Ascending aorta (tissue), 2 donors: ENCODE measurements around the gene GRIA3. TPM values are rescaled to one million over a fixed set of nuclear protein-coding genes. Genes with fewer than 3 reads are reported as not detected.

Experiments used
- DNase-seq, 2 donors: peaks; one replicate each; pipeline ENCODE4 v3.0.0-alpha.2; 2019; ENCODE audit warnings: low spot score in 2 of 2
- H3K27ac ChIP-seq, 2 donors: fragments of 200-600 bp; sonication (generic); one replicate each; pipeline ENCODE4 v1.5.1; 2016 to 2017; ENCODE audit warnings: mild to moderate bottlenecking in 1 of 2
- H3K27me3 ChIP-seq: fragments of 200-600 bp; sonication (generic); one replicate; pipeline ENCODE4 v1.5.1; 2017
- H3K36me3 ChIP-seq, 2 donors: fragments of 200-600 bp; sonication (generic); one replicate each; pipeline ENCODE4 v1.5.1; 2016
- H3K4me1 ChIP-seq, 2 donors: fragments of 200-600 bp; sonication (generic); one replicate each; pipeline ENCODE4 v1.5.1; 2016 to 2017; ENCODE audit warnings: mild to moderate bottlenecking in 1 of 2
- H3K4me3 ChIP-seq, 2 donors: fragments of 200-600 bp; sonication (generic); one replicate each; pipeline ENCODE4 v1.5.1; 2016 to 2017; ENCODE audit warnings: mild to moderate bottlenecking in 1 of 2
- H3K9me3 ChIP-seq, 2 donors: fragments of 200-600 bp; sonication (generic); one replicate each; pipeline ENCODE4 v1.5.1; 2016
- intact Hi-C: fragments of 100-400 bp; cut with DNase I; formaldehyde crosslinking; loops from one replicate; pipeline ENCODE4 v1.15.1; 2023
- total RNA-seq: library from RNA; depleted of rRNA; stranded (reverse); fragments of >200 nt; gene quantifications from one replicate; pipeline ENCODE4 v1.1.0, GENCODE V29; 2016
- TF ChIP-seq, protein P1 (sequence below), 3 experiments: fragments of 200-600 bp in 2 of 3; fragments of 450-650 bp in 1 of 3; sonication (generic) in 2 of 3; IDR thresholded peaks; one replicate each; pipeline ENCODE4 v1.5.1; 2016 to 2019; ENCODE audit warnings: antibody characterized with exemption in 3 of 3, mild to moderate bottlenecking in 1 of 3, moderate library complexity in 1 of 3

GRIA3 gene
- total RNA-seq, 1 donor from 2014 or later = 2.8 TPM

DNA sequence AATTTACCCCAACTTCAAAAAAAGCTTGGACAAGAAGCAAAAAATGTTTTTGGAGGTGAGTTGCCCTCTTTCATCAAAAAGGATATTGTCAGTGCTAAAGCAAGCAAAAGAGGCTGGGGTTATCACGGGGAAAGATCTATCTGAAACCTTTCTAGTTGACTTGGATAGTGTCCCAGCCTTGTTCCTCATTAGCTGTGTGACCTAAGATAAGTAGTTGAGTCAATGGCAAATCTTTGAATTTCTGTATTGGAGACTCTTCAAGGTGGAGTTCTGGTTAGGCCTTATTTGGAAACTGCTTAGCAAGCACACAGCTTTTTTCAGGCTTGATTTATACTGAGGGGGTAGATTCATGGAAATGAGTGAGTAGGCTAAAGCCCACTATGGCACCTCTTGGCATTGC lies 271.6 kb downstream of the GRIA3 start:
- no peak overlapping the region for H3K4me3 ChIP-seq
- no peak for DNase-seq
- no peaks in the 10 kb centered on the region for H3K9me3 ChIP-seq
- TF ChIP-seq, protein P1, sequence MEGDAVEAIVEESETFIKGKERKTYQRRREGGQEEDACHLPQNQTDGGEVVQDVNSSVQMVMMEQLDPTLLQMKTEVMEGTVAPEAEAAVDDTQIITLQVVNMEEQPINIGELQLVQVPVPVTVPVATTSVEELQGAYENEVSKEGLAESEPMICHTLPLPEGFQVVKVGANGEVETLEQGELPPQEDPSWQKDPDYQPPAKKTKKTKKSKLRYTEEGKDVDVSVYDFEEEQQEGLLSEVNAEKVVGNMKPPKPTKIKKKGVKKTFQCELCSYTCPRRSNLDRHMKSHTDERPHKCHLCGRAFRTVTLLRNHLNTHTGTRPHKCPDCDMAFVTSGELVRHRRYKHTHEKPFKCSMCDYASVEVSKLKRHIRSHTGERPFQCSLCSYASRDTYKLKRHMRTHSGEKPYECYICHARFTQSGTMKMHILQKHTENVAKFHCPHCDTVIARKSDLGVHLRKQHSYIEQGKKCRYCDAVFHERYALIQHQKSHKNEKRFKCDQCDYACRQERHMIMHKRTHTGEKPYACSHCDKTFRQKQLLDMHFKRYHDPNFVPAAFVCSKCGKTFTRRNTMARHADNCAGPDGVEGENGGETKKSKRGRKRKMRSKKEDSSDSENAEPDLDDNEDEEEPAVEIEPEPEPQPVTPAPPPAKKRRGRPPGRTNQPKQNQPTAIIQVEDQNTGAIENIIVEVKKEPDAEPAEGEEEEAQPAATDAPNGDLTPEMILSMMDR (IDR thresholded peaks at IDR 0.05) = no peak
- intact Hi-C loops = no loop called here
- no peaks in the 10 kb centered on the region for H3K36me3 ChIP-seq
- H3K27me3 ChIP-seq = no peaks in the 10 kb centered on the region
- H3K4me1 ChIP-seq = no peaks in the 10 kb centered on the region
- no peak overlapping the region for H3K27ac ChIP-seq

DNA sequence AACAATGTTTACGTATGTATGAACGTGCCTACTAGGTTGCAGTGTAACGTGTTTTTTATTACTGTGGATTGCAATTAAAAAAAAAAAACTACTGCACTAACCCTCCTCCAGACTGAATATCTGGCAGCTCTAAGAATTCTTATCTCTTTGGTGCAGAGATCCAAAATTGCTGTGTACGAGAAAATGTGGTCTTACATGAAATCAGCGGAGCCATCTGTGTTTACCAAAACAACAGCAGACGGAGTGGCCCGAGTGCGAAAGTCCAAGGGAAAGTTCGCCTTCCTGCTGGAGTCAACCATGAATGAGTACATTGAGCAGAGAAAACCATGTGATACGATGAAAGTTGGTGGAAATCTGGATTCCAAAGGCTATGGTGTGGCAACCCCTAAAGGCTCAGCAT lies 280.6 kb downstream of the GRIA3 start:
- TF ChIP-seq, protein P1 (IDR thresholded peaks at IDR 0.05) = no peak
- intact Hi-C loops = no loop called here
- Histone ChIP-seq H3K4me1 (no peaks in the 10 kb centered on the region), H3K36me3 (no peaks in the 10 kb centered on the region), H3K27me3 (no peaks in the 10 kb centered on the region), H3K27ac (no peak overlapping the region), H3K4me3 (no peak overlapping the region), H3K9me3 (no peaks in the 10 kb centered on the region)
- DNase-seq = no peak

DNA sequence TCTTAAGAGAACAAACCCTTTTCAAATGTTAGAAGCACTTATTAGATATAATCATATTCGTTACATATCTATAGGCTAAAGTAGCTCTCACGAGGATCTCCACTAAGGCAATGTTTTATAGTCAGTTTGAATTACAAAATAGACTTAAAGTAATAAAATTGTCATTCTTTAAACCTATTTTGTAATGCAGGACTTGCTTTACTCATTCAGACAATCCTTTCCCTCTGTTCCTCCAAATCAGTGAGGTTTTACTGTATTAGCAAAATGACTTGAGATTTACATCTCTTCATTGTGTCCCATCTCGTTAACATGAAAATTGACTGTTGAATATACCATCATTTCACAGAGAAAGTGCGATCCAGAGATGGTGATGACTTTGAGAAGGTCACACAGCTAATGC lies 284.4 kb downstream of the GRIA3 start:
- no peak for DNase-seq
- no peaks in the 10 kb centered on the region for H3K4me1 ChIP-seq
- H3K27ac ChIP-seq = no peak overlapping the region
- H3K27me3 ChIP-seq = no peaks in the 10 kb centered on the region
- no peak overlapping the region for H3K4me3 ChIP-seq
- H3K9me3 ChIP-seq = no peaks in the 10 kb centered on the region
- intact Hi-C loops = no loop called here
- TF ChIP-seq, protein P1 (IDR thresholded peaks at IDR 0.05) = no peak
- H3K36me3 ChIP-seq = no peaks in the 10 kb centered on the region

DNA sequence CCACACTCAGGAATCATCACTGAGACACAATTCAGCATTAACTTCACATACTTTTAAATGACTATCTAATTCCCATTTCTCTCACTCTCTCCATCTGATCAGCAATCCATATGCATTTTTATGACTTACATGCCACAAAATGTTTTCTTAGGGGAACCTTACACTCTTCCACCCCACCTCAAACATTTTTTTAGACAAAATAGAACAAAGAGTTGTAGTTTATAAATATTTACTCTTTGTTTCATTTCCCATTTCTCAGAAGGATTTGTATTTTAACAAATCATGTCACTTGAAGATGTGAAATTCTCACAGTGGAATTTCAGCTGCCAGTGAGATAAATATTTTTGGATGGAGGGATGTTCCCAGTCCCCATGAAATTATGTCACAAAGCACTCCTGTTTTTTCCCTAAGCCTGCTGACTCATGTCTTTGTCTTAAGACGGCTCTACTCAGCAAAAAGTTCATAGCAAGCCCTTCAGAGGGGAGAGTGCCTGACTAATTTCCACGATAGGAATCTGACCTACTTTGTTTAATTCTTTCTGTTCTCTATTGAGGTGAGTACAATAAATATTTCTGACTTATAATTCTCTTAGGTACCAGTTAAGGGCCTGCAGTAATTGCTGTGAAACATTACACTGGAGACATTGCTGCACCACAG lies 291.1 kb downstream of the GRIA3 start:
- TF ChIP-seq, protein P1 (IDR thresholded peaks at IDR 0.05) = no peak
- no peak overlapping the region for H3K4me3 ChIP-seq
- DNase-seq = no peak
- intact Hi-C loops = no loop called here
- no peaks in the 10 kb centered on the region for H3K27me3 ChIP-seq
- H3K27ac ChIP-seq = no peak overlapping the region
- H3K9me3 ChIP-seq = no peaks in the 10 kb centered on the region
- no peaks in the 10 kb centered on the region for H3K4me1 ChIP-seq
- H3K36me3 ChIP-seq = no peaks in the 10 kb centered on the region

DNA sequence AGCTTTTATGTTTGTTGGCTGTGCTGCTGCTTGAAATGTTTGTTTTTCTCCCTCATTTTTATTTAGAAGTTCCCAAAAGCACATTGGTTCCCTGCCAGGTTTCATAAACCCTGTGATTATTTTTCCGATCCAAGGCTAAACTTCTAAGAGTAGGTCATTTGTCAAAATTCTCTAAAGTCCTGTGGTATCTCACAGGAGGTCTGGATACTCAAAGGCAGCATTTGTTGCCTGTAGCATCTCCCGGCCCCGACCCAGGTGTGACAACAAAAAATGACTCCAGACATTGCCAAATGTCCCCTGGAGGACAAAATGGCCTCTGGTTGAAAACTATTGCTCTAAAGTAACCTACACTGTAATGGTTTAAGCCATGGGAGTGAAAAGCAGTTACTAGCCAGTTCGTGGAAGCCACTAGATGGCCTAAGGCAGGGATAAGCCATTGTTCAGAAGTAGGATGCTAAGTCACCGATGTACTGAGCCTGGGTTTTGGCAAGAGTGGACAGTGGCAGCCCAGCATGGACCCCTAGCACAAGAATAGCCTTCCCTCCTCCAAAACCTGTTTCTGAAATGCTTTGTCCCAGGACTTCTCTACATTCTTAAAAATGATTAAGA lies 292.6 kb downstream of the GRIA3 start:
- no peaks in the 10 kb centered on the region for H3K27me3 ChIP-seq
- H3K4me1 ChIP-seq = no peaks in the 10 kb centered on the region
- no peak overlapping the region for H3K4me3 ChIP-seq
- intact Hi-C loops = no loop called here
- no peaks in the 10 kb centered on the region for H3K9me3 ChIP-seq
- no peaks in the 10 kb centered on the region for H3K36me3 ChIP-seq
- H3K27ac ChIP-seq = no peak overlapping the region
- TF ChIP-seq, protein P1 (IDR thresholded peaks at IDR 0.05) = peak in 1 of 3 experiments; percentile 13
- DNase-seq = no peak
